ENCODE results near the gene L3MBTL4.

Gene L3MBTL4

DNA sequence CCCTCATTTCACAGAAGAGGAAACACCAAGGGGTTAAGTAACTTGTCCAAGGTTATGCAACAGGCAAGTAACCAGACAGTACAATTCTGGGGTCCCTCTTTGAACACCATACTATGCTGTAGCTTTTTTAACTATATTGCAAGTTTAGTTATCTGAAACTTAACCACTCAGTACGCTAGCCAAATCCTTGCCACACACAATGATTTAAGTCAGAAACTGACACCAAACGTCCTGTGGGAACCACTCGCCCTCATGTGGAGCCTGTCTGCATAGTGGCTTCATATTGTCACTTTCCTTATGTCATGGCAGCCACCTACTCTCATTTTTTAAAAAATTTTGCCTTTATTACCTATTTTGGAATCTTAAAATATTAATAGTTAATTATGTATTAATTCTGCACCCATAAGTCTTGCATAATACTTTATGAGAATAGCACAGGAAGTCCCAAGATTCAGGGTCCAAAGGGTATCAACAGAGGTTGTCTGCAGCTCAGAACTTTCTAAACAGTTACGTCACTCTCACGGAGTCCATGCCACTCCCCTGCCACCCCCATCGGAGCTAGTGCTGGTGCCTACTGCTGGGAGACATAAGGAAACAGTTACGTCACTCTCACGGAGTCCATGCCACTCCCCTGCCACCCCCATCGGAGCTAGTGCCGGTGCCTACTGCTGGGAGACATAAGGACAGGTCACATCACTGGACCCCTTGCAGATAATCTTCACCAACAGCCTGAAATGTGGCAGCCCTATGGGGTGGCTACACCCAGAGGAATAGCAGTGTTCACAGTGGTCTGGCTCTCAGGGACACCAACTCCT is 99.0 kb downstream of the L3MBTL4 start:
- no peak for TF ChIP-seq CTCF (IDR thresholded peaks at IDR 0.05; ENCODE audit: insufficient read depth, low read length, missing control alignments)
- CTCF ChIA-PET, result no interaction called here
- no peak for DNase-seq (ENCODE audit: low read depth, low spot score)
- H3K4me3 ChIP-seq (ENCODE audit: low read depth, low read length), result no peak overlapping the region
- POLR2A ChIA-PET, result no interaction called here

GRCh38 chr18:6313415-6313814 is 101.3 kb downstream of the L3MBTL4 start:
- ChIA-PET POLR2A (no interaction called here), CTCF (no interaction called here)
- no peak overlapping the region for H3K4me3 ChIP-seq (ENCODE audit: low read depth, low read length)
- TF ChIP-seq CTCF (IDR thresholded peaks at IDR 0.05; ENCODE audit: insufficient read depth, low read length, missing control alignments), result no peak
- no peak for DNase-seq (ENCODE audit: low read depth, low spot score)

- TF ChIP-seq CTCF (IDR thresholded peaks at IDR 0.05; ENCODE audit: insufficient read depth, low read length, missing control alignments), result no peak
- POLR2A ChIA-PET, result no interaction called here
- CTCF ChIA-PET, result no interaction called here
- DNase-seq (ENCODE audit: low read depth, low spot score), result no peak
- H3K4me3 ChIP-seq (ENCODE audit: low read depth, low read length), result no peak overlapping the region
Observed at GRCh38 chr18:6311456-6312215, 103.1 kb downstream of the L3MBTL4 start.

GRCh38 chr18:6310714-6311113 is 104.0 kb downstream of the L3MBTL4 start:
- ChIA-PET CTCF (no interaction called here), POLR2A (no interaction called here)
- no peak for TF ChIP-seq CTCF (IDR thresholded peaks at IDR 0.05; ENCODE audit: insufficient read depth, low read length, missing control alignments)
- no peak for DNase-seq (ENCODE audit: low read depth, low spot score)
- no peak overlapping the region for H3K4me3 ChIP-seq (ENCODE audit: low read depth, low read length)

DNA sequence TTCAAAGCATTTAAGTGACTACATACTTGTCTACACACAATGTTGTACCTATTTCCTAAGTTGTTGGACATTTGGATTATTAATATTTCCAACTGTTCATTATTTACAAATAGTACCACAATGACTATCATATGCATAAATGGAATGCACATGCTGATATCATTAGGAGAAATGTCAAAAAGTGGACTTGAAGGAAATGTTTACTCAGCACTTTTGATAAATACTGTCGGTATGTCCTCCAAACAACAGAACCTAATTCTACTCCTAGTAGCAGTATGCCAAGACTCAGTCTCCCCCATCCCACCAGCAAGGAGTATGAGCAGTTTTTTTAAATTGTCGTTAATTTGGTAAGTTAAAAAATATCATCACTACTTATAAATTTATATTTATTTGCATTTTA is 116.8 kb downstream of the L3MBTL4 start:
- TF ChIP-seq CTCF (IDR thresholded peaks at IDR 0.05; ENCODE audit: insufficient read depth, low read length, missing control alignments), result no peak
- ChIA-PET CTCF (no interaction called here), POLR2A (no interaction called here)
- no peak overlapping the region for H3K4me3 ChIP-seq (ENCODE audit: low read depth, low read length)
- no peak for DNase-seq (ENCODE audit: low read depth, low spot score)

DNA sequence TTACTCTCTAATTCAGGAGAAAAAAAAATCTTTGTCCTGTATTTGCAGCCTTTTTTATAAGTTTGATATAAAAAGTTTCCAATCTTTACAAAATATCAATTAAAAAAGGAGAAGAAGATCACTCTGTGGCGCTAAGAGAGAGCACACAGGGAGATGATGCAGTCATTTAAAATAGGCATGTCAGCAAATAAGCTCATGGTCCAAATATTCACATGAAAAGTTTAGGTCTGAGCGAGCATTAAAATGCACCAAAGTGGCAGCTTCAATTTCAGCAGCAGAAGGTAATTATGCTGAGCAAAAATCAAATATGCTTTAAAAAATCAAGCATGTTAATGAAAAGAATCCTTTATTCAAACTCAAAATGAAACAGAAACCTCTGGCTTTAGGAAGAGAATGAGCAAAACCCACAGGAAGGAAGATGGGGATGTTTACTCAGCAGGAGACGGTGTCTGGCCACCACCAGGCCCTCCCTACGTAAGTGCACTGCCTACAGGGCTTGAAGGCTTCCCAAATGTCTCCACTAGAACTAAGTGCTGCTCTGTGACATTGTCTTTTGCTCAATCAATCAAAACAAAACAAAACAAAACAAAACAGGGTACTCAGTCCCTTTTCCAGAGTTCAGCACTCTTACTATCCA is 120.4 kb downstream of the L3MBTL4 start:
- ChIA-PET POLR2A (no interaction called here), CTCF (no interaction called here)
- H3K4me3 ChIP-seq (ENCODE audit: low read depth, low read length), result no peak overlapping the region
- no peak for DNase-seq (ENCODE audit: low read depth, low spot score)
- TF ChIP-seq CTCF (IDR thresholded peaks at IDR 0.05; ENCODE audit: insufficient read depth, low read length, missing control alignments), result no peak
